Activated CD4-positive, CD25-positive, alpha-beta regulatory T cell treated with anti-CD3 and anti-CD28 coated beads, Interleukin-2, amount 50 U/mL, for 24 hours (primary cell): ENCODE results near the gene TMEM131L.
"Not testable (repeated sequence)": the region's sequence is repeated elsewhere in the genome, so short reads cannot be mapped to it uniquely, and the experiment has no call there.

Source experiments
- ATAC-seq, 2 donors: fragments of 150-1000 bp; cut with Tn5 transposase; one replicate each; pipeline ENCODE4 v1.10.0; 2021; ENCODE audit warnings: mild to moderate bottlenecking in 1 of 2, moderate library complexity in 1 of 2

TMEM131L gene

DNA sequence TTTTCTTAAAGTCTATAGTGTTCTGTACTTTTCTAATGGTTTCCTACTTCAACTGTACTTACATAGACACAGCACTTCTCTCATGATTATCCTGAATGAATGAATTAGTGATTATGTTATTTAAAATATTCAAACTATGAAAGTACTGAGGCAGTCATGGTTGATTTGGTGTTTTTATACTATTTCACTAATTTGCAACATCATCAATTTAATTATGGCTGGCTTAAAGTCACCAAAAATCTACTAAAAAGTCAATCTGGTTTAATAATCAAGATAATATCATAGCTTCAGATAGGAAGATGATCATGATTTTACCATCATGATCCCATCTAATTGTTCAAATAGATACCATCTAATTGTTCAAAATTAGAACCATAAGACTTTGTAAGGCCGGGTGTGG, 16.8 kb upstream of the TMEM131L start:
- ATAC-seq: no peak

DNA sequence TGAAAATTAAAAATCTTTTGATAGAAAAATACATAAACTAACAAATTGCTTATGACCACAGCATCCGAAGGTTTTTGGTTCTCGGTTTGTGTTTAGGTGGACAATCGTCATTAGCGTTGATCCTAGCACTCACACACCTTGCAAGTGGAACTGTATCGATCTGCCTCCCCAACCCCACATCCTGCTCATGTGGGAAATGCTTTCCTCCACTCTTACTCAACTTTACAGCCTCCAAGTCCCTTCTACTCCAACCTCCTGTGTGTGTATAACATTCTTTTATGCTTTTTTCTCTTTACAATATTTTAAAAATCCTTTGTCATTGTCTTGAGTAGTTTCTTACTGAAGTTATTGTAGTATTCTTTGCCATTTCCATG, 15.6 kb upstream of the TMEM131L start:
- ATAC-seq: peak; percentile 44 to 59

DNA sequence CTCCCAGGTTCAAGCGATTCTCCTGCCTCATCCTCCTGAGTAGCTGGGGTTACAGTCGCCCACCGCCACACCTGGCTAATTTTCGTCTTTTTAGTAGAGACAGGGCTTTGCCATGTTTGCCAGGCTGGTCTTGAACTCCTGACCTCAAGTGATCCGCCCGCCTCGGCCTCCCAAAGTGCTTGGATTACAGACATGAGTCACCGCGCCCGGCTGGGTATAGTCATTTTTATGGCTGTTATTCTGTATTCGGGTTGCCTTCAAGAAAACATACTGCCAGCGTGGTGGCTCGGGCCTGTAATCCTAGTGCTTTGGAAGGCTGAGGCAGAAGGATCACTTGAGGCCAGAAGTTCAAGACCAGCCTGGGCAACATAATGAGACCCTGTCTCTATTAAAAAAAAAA, 15.0 kb upstream of the TMEM131L start:
- not testable (repeated sequence) for ATAC-seq

DNA sequence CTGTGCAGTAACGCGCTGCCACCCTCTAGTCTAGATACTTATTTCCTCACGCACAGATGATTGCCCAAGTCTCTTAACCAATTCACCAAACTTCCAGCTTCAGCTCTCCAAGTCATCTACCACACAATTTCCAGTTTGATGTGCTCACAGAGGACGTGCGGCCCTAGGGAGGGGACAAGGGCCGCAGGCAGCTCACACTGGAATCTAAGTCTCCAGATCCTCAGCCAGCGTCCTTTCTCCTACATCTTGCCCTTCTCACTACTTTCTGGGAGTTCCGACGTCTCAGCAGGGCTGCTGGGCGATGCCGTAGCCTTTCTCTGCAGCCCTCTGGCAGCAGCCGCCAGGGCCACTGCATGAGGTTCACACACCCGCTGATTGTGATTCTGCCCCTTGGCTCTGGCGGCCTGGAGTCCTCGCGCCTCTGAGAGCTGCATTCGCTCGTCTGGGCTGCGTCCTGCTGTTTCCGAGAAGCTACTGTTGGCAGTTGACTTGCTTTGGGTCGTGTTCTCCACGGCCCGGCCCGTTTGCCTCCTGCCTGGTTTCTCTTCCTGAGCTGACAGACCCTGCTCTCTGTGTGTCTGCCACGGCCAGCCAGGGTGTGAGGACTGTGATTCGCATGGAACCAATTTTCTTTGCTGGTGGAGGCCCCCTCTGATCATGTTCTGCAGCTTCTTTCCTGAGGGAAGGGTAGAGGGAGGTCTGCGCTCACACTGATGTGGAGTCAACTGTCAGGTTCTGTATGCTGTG, 14.1 kb upstream of the TMEM131L start:
- no peak for ATAC-seq

DNA sequence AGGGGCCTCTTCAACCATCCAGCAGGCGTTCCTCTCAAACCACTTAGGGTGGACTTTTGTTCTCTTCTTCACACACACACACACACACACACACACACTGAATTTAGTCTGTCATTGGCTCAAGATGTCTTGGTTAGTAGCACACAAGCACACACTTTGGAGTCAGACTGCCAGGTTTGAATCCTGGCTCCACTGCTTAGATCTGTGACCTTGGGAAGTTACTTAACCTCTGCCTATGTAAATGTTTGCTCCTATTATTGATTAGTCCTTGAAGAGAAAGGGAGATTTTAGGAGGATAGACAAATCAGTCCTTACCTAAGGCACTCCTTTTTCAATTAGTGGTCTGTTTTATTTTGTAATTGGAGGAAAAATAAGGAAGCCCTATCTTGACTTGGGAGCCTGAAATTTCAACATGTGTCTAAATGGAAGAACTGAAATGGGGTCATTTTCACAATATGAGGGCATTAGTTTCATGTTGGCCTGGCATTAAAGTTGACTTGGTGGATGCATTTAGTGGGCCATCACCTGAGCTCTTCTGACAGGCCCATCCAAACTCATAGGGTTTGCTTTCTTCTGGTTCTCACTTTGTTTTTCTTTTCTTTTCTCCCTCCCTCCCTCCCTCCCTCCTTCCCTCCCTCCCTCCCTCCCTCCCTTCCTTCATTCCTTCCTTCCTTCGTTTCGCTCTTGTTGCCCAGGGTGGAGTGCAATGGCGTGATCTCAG, 13.3 kb upstream of the TMEM131L start:
- no peak for ATAC-seq

- no peak for ATAC-seq
Measured at GRCh38 chr4:153453402-153453801, 12.8 kb upstream of the TMEM131L start.

DNA sequence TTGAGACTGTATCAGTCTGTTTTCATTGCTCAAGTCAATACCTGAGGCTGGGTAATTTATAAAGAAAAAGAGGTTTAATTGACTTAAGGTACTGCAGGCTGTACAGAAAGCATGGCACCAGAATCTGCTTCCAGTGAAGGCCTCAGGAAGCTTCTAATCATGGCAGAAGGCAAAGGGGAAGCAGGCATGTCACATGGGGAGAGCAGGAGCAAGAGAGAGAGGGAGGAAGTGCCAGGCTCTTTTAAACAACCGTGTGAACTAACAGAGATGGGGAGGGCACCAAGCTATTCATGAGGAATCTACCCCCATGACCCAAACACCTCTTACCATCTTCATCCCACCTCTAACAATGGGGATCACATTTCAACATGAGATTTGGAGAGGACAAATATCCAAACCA, 7.2 kb upstream of the TMEM131L start:
- ATAC-seq: no peak

- ATAC-seq: not testable (repeated sequence)
Measured at GRCh38 chr4:153461549-153461948, 4.6 kb upstream of the TMEM131L start.

DNA sequence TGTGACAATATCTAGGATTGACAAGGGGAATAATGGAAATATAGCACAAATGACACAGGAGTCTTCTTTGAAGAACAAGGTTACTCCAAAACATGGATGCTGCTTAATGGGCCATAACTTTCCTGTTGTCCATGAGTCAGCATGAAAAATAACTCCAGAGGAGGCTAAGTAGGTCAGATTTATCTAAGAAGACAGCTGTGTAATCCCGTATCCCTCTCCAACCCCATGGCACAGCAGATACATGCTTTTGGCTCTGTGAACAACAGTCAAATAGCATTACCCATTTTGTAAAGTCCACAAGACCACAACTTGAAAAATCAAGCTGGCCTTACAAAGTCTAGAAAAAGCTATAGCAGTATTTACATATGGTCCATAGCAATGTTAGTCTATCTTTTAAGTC, 2.1 kb upstream of the TMEM131L start:
- ATAC-seq: no peak

GRCh38 chr4:153465140-153465539, 1.0 kb upstream of the TMEM131L start:
- no peak for ATAC-seq

GRCh38 chr4:153465615-153466080, 512 bp upstream of the TMEM131L start:
- ATAC-seq: no peak

GRCh38 chr4:153466949-153467896, 1.1 kb downstream of the TMEM131L start:
- peak; percentile 3 to 6 for ATAC-seq

DNA sequence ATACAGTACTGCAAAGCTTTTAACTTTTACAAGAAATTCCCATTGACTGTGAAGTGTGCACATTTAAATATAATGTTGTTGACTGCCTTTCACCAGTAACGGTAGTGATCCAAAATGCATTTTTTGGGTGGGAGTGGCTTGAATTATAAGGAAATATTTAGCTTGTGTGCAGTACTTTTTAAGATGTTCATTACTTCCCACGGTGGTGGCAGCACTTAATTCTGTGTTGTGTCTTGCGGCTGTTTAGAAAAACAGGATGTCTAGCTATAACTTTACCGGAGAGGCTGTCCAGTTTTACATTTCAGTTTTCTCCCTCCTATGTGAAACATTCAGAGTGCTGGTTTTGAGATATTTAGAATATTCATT, 1.7 kb downstream of the TMEM131L start:
- ATAC-seq: no peak

- no peak for ATAC-seq
Measured at GRCh38 chr4:153468587-153468986, 2.4 kb downstream of the TMEM131L start.

DNA sequence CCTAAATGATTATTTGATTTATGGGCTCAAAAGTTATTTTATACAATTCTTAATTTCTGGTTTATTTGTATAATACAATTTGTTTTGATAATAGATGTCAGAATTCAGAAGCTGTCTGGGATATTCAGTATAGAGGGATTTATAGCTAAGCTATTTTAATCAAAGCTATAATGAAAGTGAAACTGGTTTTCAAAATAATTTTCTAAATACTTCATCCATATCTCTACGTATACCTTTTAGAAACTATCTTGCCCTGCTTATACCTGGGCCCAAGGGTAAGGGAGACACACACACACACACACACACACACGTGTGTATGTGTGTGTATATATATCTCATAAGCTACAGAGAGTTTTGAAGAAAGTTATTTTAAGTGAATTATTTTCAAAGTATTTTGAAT, 2.9 kb downstream of the TMEM131L start:
- no peak for ATAC-seq

- not testable (repeated sequence) for ATAC-seq
Measured at GRCh38 chr4:153471071-153471697, 5.0 kb downstream of the TMEM131L start.

GRCh38 chr4:153471698-153472093, 5.5 kb downstream of the TMEM131L start:
- ATAC-seq: peak; percentile 67

GRCh38 chr4:153472122-153473037, 6.2 kb downstream of the TMEM131L start:
- ATAC-seq: peak; percentile 15 to 25

DNA sequence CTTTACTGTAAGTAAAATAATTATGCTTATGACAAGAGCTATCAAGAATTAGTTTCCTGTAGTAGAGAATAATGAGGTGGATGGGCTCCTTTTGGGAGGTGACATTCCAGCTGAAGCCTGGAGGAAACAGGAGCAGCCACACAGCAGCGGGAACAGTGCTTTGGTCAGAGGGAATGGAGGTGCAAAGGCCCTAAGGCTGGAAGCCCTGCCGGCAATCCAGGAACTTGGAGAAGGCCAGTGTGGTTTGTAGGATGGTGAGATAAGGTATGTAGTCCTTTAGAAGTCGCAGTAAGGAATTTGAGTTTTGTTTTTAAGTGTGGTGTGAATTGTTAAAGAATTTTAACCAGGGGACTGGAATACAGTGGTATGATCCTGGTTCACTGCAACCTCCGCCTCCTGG, 8.1 kb downstream of the TMEM131L start:
- no peak for ATAC-seq

- ATAC-seq: no peak
Measured at GRCh38 chr4:153476829-153477574, 10.8 kb downstream of the TMEM131L start.

GRCh38 chr4:153479101-153479500, 12.9 kb downstream of the TMEM131L start:
- ATAC-seq: no peak
